BJ (cell line): ENCODE measurements around the gene URAD. TPM values are rescaled to one million over a fixed set of nuclear protein-coding genes. Genes with fewer than 3 reads are reported as not detected.

Experiments used
- CTCF ChIA-PET: fragments of 350-600 bp; formaldehyde crosslinking; extraction: SDS; loops from one replicate; lab custom pipeline; 2021; ENCODE audit warnings: antibody characterized with exemption, inconsistent platforms; lab: Yijun Ruan, JAX
- POLR2A ChIA-PET: fragments of 300-600 bp; sonication (Branson Sonifier 250); formaldehyde crosslinking; extraction: SDS; loops from one replicate; lab custom pipeline; 2021; ENCODE audit warnings: antibody characterized with exemption; lab: Charles Lee
- DNase-seq: peaks from one replicate; pipeline ENCODE4 v3.0.0-alpha.2; 2011; ENCODE audit warnings: low read depth
- H3K27me3 ChIP-seq: 2 replicates; pipeline ENCODE4 v1.6.0; 2011; ENCODE audit warnings: low read length; ENCODE audit not compliant: control insufficient read depth, insufficient read depth
- H3K36me3 ChIP-seq: 2 replicates; pipeline ENCODE4 v1.5.1; 2011; ENCODE audit warnings: low read length; ENCODE audit not compliant: control insufficient read depth, insufficient read depth
- H3K4me3 ChIP-seq: 2 replicates; pipeline ENCODE4 v1.5.1; 2011; ENCODE audit warnings: low read depth, mild to moderate bottlenecking, control low read depth, low read length
- polyA plus RNA-seq: library from polyadenylated mRNA; depleted of rRNA; stranded (reverse); fragments of >200 nt; gene quantifications from 2 replicates; pipeline ENCODE4 v1.2.3, GENCODE V29; 2011
- TF ChIP-seq, protein P1 (sequence below): IDR thresholded peaks from 2 replicates; pipeline ENCODE4 v1.5.1; 2011; ENCODE audit warnings: low read depth, mild to moderate bottlenecking, control low read depth, inconsistent platforms, low read length, moderate library complexity; ENCODE audit not compliant: insufficient read depth

Gene URAD
- polyA plus RNA-seq, 1 experiment = not detected

DNA sequence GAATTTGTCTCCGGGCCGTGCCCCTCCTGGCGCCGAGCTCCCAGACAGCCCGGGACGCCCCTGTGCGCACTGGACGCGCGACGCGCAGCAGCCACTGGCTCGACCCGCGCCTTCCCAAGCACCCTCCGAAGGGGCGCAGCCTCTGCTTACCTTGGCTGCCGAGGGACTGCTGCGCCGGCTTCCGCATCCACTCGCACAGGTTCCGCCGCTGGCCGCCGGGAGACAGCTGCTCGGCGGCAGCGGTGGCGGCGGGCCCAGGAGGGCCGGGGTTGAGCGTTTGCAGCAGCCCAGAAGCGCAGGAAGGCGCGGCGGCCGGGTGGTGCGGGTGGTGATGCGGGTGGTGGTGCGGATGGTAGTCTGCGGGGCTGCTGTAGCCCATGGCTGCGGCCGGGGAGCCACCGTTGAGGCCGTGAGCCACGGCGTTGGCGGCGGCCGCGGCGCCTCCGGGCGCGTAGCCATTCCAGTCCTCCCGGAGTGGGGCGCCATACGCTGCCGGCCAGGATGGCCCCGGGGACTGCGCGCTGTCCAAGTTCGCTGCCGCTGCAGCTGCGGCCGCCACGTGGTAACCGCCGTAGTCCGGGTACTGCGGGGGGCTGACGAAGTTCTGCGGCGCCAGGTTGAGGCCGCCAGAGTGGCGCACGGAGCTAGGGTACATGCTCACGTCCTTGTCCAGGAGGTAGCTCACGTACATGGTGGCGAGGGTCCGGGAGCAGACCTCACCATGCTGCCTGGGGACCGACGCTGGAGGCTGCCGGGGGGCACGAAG lies 20.0 kb downstream of the URAD start:
- POLR2A ChIA-PET = no interaction called here
- peaks cover 79% of the 10 kb centered on the region for H3K27me3 ChIP-seq
- H3K4me3 ChIP-seq = no peak overlapping the region
- CTCF ChIA-PET = interaction anchor here (0.7 to 3.0 kb wide), 3 partner anchors 9 to 15 kb away, joined by 4 to 11 read pairs (median 4); no protein-coding TSS in a partner anchor
- no peak for DNase-seq
- no peaks in the 10 kb centered on the region for H3K36me3 ChIP-seq
- TF ChIP-seq, protein P1, sequence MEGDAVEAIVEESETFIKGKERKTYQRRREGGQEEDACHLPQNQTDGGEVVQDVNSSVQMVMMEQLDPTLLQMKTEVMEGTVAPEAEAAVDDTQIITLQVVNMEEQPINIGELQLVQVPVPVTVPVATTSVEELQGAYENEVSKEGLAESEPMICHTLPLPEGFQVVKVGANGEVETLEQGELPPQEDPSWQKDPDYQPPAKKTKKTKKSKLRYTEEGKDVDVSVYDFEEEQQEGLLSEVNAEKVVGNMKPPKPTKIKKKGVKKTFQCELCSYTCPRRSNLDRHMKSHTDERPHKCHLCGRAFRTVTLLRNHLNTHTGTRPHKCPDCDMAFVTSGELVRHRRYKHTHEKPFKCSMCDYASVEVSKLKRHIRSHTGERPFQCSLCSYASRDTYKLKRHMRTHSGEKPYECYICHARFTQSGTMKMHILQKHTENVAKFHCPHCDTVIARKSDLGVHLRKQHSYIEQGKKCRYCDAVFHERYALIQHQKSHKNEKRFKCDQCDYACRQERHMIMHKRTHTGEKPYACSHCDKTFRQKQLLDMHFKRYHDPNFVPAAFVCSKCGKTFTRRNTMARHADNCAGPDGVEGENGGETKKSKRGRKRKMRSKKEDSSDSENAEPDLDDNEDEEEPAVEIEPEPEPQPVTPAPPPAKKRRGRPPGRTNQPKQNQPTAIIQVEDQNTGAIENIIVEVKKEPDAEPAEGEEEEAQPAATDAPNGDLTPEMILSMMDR = no peak

DNA sequence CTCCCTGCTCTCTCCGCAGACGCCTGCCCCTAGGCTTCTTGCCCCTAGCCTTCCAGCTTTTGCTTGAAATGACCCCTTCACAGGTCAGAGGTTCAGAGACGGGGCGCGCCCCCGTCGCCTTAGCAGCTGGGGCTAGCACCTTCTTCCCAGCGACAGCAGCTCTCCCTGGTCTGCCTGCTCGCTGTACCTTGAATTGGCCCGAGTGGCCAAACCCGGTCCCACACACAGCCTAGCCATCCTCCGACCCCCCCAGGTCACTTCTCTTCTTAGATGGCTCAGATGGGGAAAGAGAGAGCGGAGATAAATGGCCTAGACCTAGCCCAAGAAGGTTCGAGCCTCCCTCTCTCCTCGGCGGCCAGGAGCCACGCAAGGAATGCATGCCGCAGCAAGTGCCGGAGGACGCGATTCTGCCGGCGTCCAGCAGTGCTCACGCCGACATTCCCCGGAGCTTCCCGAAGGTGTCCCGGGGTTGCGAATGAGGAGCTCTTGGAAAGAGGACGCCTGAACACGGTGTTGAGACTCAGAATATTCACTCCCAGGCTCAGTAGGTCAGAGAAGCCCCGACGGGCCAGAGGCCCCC lies 20.7 kb downstream of the URAD start:
- POLR2A ChIA-PET = no interaction called here
- H3K4me3 ChIP-seq = no peak overlapping the region
- peaks cover 75% of the 10 kb centered on the region for H3K27me3 ChIP-seq
- DNase-seq = no peak
- TF ChIP-seq, protein P1 = no peak
- CTCF ChIA-PET = interaction anchor here (0.9 to 1.6 kb wide), 3 partner anchors 14 to 141 kb away, joined by 3 to 4 read pairs (median 3); no protein-coding TSS in a partner anchor
- no peaks in the 10 kb centered on the region for H3K36me3 ChIP-seq

DNA sequence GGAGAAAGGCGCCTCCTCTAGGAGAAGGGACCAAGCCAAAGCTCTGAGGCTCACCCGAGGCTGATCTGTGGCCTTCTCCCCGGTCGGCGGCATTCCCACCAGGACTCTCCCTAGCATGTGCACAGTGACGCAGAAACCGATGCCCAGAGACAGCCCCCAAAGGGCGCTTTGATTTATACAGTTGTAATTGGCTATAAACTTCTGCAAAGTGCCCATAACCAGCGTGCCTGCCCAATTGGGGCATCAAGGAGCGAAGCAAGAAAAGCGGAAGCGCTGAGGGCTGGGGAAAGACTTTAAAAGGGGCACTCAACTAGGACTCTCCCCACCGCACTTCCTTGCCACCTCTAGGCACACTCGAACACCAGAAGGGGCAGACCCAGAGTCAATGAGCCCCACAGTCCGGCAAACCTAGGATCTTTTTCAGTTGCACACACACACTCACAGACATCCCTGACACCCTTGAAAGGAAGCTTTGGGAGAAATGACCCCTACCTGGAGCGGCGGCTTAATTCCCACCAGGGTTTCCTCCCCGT lies 21.2 kb downstream of the URAD start:
- no peak for DNase-seq
- Histone ChIP-seq H3K36me3 (no peaks in the 10 kb centered on the region), H3K27me3 (peaks cover 76% of the 10 kb centered on the region), H3K4me3 (no peak overlapping the region)
- TF ChIP-seq, protein P1 = no peak
- POLR2A ChIA-PET = no interaction called here
- CTCF ChIA-PET = interaction anchor here (1.1 to 1.6 kb wide), 2 partner anchors 16 to 140 kb away, joined by 3 read pairs; no protein-coding TSS in a partner anchor

DNA sequence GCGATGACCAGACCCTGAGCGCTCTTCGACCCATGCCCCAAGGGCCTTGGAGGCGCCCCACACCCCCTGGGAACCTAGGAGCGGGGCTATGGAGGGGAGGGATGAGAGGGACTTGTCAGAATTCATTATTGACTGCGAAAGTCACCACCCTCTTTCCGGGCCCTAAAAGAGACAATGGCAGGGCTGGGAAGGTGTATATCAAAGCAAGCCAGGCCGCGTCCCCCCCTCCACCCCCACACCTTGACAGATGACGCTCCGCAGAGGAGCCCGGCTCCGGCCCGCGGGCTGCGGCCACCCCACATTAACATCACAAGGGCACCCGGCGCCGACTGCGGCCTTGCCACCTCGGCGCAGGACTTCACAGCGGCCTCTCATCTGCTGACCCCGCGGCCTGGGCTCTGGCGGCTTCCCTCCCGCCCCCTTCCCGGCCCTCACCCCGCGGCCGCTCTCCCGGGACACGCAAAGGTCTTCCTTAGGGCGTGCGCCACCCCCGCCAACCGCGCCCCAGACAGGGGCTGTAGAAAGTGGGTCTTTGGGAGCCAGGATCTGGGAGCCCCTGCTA lies 21.8 kb downstream of the URAD start:
- POLR2A ChIA-PET = no interaction called here
- DNase-seq = no peak
- Histone ChIP-seq H3K4me3 (no peak overlapping the region), H3K36me3 (no peaks in the 10 kb centered on the region), H3K27me3 (peaks cover 75% of the 10 kb centered on the region)
- TF ChIP-seq, protein P1 = no peak
- CTCF ChIA-PET = interaction anchor here (1.1 to 1.6 kb wide), 2 partner anchors 16 to 140 kb away, joined by 3 read pairs; no protein-coding TSS in a partner anchor
